Measurements from ENCODE around the gene NT5C3B.

DNA sequence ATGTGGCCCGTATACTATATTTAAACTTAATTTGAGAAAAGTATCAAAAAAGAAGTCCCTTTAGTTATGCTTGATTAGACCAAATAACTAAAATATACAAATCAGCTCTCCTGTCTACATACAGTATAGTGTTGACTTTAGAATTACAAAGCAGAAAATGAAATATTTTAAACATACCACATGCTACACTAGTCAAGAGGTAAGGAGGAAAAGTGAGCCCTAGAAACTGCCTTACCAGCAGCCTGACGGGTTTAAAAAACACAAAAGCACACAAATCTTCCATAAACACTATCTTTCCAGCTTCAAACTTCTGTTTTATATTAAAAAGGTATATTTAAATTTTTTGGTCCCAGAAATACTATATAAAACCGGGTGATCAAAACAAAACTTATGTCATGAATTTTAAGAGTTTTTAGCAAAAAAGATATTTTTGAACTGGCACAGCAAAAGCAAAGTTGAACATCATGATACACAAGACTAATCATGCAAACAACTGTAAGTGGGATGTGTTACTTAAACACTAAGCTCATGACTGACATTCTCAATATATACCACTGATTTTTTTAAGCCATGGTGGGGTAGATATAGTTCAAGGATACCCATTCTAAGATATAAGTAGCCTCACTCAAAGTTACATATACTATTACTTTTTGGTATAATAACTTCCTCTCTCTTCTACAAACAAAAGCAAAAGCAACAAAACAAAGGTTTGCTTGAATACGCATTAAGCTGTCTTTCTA lies 13.4 kb upstream of the NT5C3B start:
- TF ChIP-seq, protein P1, sequence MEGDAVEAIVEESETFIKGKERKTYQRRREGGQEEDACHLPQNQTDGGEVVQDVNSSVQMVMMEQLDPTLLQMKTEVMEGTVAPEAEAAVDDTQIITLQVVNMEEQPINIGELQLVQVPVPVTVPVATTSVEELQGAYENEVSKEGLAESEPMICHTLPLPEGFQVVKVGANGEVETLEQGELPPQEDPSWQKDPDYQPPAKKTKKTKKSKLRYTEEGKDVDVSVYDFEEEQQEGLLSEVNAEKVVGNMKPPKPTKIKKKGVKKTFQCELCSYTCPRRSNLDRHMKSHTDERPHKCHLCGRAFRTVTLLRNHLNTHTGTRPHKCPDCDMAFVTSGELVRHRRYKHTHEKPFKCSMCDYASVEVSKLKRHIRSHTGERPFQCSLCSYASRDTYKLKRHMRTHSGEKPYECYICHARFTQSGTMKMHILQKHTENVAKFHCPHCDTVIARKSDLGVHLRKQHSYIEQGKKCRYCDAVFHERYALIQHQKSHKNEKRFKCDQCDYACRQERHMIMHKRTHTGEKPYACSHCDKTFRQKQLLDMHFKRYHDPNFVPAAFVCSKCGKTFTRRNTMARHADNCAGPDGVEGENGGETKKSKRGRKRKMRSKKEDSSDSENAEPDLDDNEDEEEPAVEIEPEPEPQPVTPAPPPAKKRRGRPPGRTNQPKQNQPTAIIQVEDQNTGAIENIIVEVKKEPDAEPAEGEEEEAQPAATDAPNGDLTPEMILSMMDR (IDR thresholded peaks at IDR 0.05): no peak
- TF ChIP-seq POLR2AphosphoS5 (IDR thresholded peaks at IDR 0.05; ENCODE audit: low read depth, low read length) (no peak), SIN3A (IDR thresholded peaks at IDR 0.05; ENCODE audit: borderline replicate concordance, insufficient read depth, low read depth, low read length) (no peak), TCF7L2 (IDR thresholded peaks at IDR 0.05; ENCODE audit: low read depth, low read length) (no peak)
- TF ChIP-seq, protein P2, sequence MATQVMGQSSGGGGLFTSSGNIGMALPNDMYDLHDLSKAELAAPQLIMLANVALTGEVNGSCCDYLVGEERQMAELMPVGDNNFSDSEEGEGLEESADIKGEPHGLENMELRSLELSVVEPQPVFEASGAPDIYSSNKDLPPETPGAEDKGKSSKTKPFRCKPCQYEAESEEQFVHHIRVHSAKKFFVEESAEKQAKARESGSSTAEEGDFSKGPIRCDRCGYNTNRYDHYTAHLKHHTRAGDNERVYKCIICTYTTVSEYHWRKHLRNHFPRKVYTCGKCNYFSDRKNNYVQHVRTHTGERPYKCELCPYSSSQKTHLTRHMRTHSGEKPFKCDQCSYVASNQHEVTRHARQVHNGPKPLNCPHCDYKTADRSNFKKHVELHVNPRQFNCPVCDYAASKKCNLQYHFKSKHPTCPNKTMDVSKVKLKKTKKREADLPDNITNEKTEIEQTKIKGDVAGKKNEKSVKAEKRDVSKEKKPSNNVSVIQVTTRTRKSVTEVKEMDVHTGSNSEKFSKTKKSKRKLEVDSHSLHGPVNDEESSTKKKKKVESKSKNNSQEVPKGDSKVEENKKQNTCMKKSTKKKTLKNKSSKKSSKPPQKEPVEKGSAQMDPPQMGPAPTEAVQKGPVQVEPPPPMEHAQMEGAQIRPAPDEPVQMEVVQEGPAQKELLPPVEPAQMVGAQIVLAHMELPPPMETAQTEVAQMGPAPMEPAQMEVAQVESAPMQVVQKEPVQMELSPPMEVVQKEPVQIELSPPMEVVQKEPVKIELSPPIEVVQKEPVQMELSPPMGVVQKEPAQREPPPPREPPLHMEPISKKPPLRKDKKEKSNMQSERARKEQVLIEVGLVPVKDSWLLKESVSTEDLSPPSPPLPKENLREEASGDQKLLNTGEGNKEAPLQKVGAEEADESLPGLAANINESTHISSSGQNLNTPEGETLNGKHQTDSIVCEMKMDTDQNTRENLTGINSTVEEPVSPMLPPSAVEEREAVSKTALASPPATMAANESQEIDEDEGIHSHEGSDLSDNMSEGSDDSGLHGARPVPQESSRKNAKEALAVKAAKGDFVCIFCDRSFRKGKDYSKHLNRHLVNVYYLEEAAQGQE (IDR thresholded peaks at IDR 0.05; ENCODE audit: insufficient read depth in 1 of 2, low read depth in 2 of 2, low read length in 1 of 2): no peak
